22Rv1 (cell line): ENCODE measurements around the gene CNIH2.

Source experiments
- H3K27ac ChIP-seq: fragments of 450-650 bp; 2 replicates; pipeline ENCODE4 v1.5.1; 2017
- CTCF ChIP-seq: fragments of 450-650 bp; IDR thresholded peaks from 2 replicates; pipeline ENCODE4 v1.5.1; 2017; ENCODE audit warnings: mild to moderate bottlenecking
- ZFX ChIP-seq: fragments of 450-650 bp; IDR thresholded peaks from 2 replicates; pipeline ENCODE4 v1.6.1; 2017; ENCODE audit warnings: antibody characterized with exemption, borderline replicate concordance

The CNIH2 gene

DNA sequence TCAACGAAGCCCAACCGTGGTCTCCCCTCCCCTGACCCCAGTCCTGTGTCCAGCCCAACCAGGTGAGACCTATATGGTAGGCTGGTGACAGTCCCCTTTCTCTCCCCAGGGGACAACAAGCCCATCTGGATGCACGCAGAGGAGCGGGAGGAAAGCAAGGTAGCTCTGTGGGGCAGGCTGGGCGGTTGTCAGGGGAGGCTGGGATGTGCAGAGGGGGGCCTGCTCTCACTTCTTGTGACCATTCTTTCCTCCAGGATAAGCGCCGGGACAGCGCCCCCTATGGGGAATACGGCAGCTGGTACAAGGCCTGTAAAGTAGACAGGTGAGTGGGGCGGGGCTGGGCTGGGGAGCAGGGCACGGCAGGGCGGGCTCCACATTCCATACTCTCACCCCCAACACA is 13.1 kb upstream of the CNIH2 start:
- H3K27ac ChIP-seq = no peak overlapping the region
- TF ChIP-seq ZFX (no peak), CTCF (peak; percentile 79)

- H3K27ac ChIP-seq = 0 out of 2 replicates have a peak overlapping the region, but pooled peaks have one; percentile 93
- TF ChIP-seq CTCF = no peak
- no peak for TF ChIP-seq ZFX
These were observed 12.2 kb upstream of the CNIH2 start for GRCh38 chr11:66265531-66266377.

DNA sequence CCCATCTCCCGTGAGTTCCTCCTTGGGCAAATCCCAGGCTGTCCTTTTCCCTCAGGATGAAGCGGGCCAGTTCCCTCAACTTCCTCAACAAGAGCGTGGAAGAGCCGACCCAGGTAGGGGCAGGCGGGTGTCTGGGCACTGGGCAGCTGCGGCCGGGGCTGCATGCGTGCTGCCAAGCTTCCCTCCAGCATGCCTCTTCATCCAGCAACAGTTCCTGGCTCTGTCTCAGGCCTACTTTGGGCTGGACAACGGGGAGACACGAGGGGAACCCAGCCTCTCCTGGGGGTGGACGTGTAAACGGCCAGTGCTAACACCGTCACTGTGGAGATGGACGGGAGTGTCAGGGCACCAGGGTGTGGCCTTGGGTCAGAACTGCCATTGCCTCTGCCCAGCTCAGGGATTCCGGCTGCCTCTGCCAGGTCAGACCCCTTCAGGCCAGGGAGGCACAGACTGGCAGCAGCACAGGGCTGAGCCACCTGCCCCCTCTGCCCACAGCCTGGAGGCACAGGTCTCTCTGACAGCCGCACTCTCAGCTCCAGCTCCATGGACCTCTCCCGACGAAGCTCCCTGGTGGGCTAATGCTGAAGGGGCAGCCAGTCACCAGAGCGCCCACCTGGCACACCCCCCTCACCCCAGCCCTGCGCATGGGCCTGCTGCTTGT is 11.5 kb upstream of the CNIH2 start:
- TF ChIP-seq ZFX (no peak), CTCF (no peak)
- peak overlapping the region; percentile 93 for H3K27ac ChIP-seq

DNA sequence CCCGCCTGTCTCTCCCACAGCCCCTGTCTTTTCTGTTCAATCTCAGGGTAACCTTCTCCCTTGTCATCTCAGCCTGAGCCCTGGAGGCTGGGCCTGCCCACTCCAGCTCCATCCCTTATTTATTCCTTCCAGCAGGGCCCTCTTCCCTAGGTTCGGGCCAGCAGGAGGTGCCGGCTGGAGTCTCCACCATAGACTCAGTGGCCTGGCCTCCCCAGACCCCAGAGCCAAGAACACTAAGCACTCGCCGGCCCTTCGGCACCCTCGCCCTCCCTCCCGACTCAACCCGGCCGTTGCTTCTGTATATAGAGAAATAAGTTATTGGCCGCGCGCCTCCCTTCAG is 11.0 kb upstream of the CNIH2 start:
- no peak for TF ChIP-seq CTCF
- no peak for TF ChIP-seq ZFX
- H3K27ac ChIP-seq = peak overlapping the region; percentile 93

DNA sequence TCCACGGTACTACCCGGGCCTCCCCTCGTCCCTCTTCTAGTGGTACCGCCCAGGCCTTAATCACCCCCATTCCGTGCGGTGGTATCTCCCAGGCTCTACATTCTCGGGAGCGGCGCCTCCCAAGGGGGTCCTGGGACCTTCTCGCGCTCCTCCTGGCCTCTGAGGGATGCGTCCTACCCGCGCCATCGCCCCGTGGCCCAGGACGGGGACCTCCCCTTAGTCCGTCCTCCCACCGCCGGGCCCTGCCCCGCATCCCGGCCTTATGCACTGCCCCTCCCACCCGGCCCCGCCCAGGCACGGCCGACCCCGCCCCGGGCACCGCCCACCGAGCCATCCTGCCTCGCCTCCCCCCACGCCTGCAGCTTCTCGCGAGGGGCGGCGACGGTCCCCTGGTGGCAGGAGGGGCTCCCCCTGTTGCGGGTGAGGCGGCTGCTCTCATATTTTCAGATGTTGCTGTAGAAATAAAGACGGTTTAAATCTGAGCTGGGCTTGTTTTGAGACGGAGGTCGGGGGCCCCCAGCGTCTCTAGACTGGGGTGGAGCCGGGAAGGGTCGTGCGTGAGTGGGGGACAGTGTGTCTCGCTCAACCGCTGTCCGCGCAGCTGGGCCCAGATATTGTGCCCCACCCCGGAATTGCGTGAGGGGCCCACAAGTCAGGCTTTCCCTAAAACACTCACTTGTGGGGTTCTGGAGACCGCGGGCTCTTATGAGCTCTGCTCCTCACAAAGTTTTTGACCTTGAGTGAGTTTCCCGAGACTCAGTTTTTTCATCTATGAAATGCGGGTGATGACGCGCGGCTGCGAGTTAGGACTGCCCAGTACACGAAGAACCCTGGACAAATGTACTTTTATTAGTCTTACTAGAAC is 10.4 kb upstream of the CNIH2 start:
- no peak for TF ChIP-seq CTCF
- no peak for TF ChIP-seq ZFX
- peak overlapping the region; percentile 93 for H3K27ac ChIP-seq

DNA sequence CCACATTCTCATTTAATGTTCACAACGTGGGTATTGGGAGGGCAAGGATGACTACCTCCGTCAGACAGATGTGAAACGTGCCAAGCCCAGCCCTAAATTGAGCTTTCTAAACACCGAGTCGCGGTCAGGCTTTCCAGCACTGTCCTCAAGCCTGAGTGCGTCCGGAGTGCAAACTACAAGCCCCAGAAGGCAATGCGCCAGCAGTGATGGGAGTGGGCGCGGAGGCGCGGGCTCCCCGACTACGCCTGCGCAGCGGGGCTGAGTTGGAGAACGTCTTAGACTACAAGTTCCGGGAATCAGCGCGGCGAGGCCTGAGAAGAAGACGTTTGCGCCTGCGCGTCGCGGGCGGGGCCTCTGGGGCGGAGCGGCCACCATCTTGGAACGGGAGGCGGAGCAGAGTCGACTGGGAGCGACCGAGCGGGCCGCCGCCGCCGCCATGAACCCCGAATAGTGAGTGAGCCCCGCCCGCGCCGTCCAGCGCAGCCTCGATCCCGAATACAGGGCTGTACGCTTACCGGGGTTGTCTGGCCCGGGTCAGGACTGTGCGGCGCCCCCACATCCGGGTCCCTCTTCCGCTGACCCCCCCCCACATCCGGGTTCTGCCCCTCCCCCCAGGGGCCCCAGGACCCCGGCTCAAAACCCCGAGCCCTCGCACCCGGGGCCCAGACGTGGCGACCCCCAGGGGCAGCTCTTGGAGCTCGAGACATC is 9.6 kb upstream of the CNIH2 start, which contains the start of gene RAB1B:
Gene RAB1B (plus strand): TSS at position 396 of the 708 bp plus-strand sequence. CDS start 41 bp downstream, at position 437.
- H3K27ac ChIP-seq = peak within 1 kb of the TSS; percentile 93
- TF ChIP-seq CTCF (no peak), ZFX (no peak)
